Measurements from ENCODE around the gene SRGAP1. TPM values are rescaled to one million over a fixed set of nuclear protein-coding genes. Genes with fewer than 3 reads are reported as not detected.
A peak's percentile ranks its signal among the peaks of the same experiment; 100 is the strongest.

SRGAP1 gene
- polyA plus RNA-seq, 1 donor (not counting 4 experiments of a cell fraction or from before 2014, with no cell fraction given) = 4.5 TPM

DNA sequence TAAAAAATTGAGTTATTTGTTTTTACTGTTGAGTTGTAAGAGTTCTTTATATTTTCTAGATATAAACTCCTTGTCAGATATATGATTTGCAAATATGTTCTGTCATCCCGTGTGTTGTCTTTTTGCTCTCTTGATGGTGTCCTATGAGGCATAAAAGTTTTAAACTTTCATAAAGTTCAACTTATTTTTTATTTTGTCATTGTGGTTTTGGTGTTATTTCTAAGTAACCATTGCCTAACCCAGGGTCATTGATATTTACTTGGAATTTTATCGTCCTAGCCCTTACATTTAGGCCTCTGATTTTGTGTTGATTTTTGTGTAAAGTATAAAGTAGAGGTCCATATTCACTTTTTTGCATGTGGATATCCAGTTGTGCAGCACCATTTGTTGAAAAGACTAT lies 63.1 kb downstream of the SRGAP1 start:
- no peak overlapping the region for H2AFZ ChIP-seq (ENCODE audit: control insufficient read depth, low read length)
- H3K9me1 ChIP-seq (ENCODE audit: control insufficient read depth, extremely low read depth, insufficient read depth, low read length) = no peaks in the 10 kb centered on the region
- peaks cover 69% of the 10 kb centered on the region for H3K79me2 ChIP-seq (ENCODE audit: control insufficient read depth, insufficient read depth, low read length)
- TF ChIP-seq, protein P1, sequence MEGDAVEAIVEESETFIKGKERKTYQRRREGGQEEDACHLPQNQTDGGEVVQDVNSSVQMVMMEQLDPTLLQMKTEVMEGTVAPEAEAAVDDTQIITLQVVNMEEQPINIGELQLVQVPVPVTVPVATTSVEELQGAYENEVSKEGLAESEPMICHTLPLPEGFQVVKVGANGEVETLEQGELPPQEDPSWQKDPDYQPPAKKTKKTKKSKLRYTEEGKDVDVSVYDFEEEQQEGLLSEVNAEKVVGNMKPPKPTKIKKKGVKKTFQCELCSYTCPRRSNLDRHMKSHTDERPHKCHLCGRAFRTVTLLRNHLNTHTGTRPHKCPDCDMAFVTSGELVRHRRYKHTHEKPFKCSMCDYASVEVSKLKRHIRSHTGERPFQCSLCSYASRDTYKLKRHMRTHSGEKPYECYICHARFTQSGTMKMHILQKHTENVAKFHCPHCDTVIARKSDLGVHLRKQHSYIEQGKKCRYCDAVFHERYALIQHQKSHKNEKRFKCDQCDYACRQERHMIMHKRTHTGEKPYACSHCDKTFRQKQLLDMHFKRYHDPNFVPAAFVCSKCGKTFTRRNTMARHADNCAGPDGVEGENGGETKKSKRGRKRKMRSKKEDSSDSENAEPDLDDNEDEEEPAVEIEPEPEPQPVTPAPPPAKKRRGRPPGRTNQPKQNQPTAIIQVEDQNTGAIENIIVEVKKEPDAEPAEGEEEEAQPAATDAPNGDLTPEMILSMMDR (optimal IDR thresholded peaks at IDR 0.05 in 1 of 3, IDR thresholded peaks at IDR 0.05 in 1 of 3, conservative IDR thresholded peaks at IDR 0.05 in 1 of 3; ENCODE audit: extremely low read depth in 1 of 3, insufficient read depth in 2 of 3, low read length in 3 of 3) = no peak
- DNase-seq (ENCODE audit: low read depth, low spot score) (no peak), FAIRE-seq (no peak)
- H3K36me3 ChIP-seq (ENCODE audit: control insufficient read depth in 2 of 2, extremely low read depth in 1 of 2, insufficient read depth in 2 of 2, low read length in 2 of 2) = no peaks in the 10 kb centered on the region
- no peak overlapping the region for H3K4me3 ChIP-seq (ENCODE audit: control insufficient read depth in 2 of 3, extremely low read depth in 1 of 3, insufficient read depth in 2 of 3, low read depth in 1 of 3, low read length in 3 of 3)
- dilution Hi-C loops (cut with MboI; ENCODE audit: extremely low pct_ligation_motif_present, low sequenced_read_pairs) = no loop called here
- no peak overlapping the region for H3K4me2 ChIP-seq (ENCODE audit: control insufficient read depth, extremely low read depth, insufficient read depth, low read depth, low read length)
- H3K9ac ChIP-seq (ENCODE audit: control insufficient read depth, extremely low read depth, insufficient read depth, low read length) = no peak overlapping the region
- H3K4me1 ChIP-seq (ENCODE audit: control insufficient read depth, extremely low read depth, insufficient read depth, low read length) = peaks cover 13% of the 10 kb centered on the region
- no peak overlapping the region for H3K27ac ChIP-seq (ENCODE audit: control insufficient read depth, insufficient read depth, low read length)
- H3K27me3 ChIP-seq (ENCODE audit: control insufficient read depth, extremely low read depth, insufficient read depth, low read length) = no peaks in the 10 kb centered on the region
- H4K20me1 ChIP-seq (ENCODE audit: control insufficient read depth, extremely low read depth, insufficient read depth, low read length) = no peaks in the 10 kb centered on the region
- no peaks in the 10 kb centered on the region for H3K9me3 ChIP-seq (ENCODE audit: control insufficient read depth, low read depth, low read length)

DNA sequence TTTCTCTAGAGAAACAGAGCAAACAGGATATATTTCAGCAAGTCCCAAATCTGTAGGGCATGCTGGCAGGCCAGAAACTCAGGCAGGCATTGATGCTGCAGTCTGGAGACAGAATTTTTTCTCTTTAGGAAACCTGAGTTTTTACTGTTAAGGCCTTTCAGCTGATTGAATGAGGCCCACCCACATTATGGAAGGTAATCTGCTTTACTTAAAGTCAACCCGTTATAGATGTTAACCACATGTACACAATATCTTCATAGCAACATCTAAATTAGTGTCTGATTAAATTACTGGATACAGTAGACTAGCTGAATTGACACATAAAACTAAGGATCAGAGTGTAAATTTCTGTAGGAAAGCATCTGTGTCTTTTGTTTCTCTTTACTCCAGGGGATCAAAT lies 65.2 kb downstream of the SRGAP1 start:
- DNase-seq (ENCODE audit: low read depth, low spot score) = no peak
- Histone ChIP-seq H3K4me2 (ENCODE audit: control insufficient read depth, extremely low read depth, insufficient read depth, low read depth, low read length) (no peak overlapping the region), H2AFZ (ENCODE audit: control insufficient read depth, low read length) (no peak overlapping the region), H4K20me1 (ENCODE audit: control insufficient read depth, extremely low read depth, insufficient read depth, low read length) (no peaks in the 10 kb centered on the region), H3K9me1 (ENCODE audit: control insufficient read depth, extremely low read depth, insufficient read depth, low read length) (no peaks in the 10 kb centered on the region), H3K4me1 (ENCODE audit: control insufficient read depth, extremely low read depth, insufficient read depth, low read length) (peaks cover 13% of the 10 kb centered on the region), H3K9me3 (ENCODE audit: control insufficient read depth, low read depth, low read length) (no peaks in the 10 kb centered on the region), H3K27me3 (ENCODE audit: control insufficient read depth, extremely low read depth, insufficient read depth, low read length) (no peaks in the 10 kb centered on the region), H3K36me3 (ENCODE audit: control insufficient read depth in 2 of 2, extremely low read depth in 1 of 2, insufficient read depth in 2 of 2, low read length in 2 of 2) (no peaks in the 10 kb centered on the region), H3K27ac (ENCODE audit: control insufficient read depth, insufficient read depth, low read length) (no peak overlapping the region), H3K9ac (ENCODE audit: control insufficient read depth, extremely low read depth, insufficient read depth, low read length) (no peak overlapping the region), H3K79me2 (ENCODE audit: control insufficient read depth, insufficient read depth, low read length) (peaks cover 65% of the 10 kb centered on the region), H3K4me3 (ENCODE audit: control insufficient read depth in 2 of 3, extremely low read depth in 1 of 3, insufficient read depth in 2 of 3, low read depth in 1 of 3, low read length in 3 of 3) (no peak overlapping the region)
- FAIRE-seq = peak; percentile 51
- no peak for TF ChIP-seq EZH2 (IDR thresholded peaks at IDR 0.05; ENCODE audit: low read length)
- TF ChIP-seq, protein P1 (optimal IDR thresholded peaks at IDR 0.05 in 1 of 3, IDR thresholded peaks at IDR 0.05 in 1 of 3, conservative IDR thresholded peaks at IDR 0.05 in 1 of 3; ENCODE audit: extremely low read depth in 1 of 3, insufficient read depth in 2 of 3, low read length in 3 of 3) = no peak
- dilution Hi-C loops (cut with MboI; ENCODE audit: extremely low pct_ligation_motif_present, low sequenced_read_pairs) = no loop called here
